GM15510 (cell line): Measurements from ENCODE around the gene NSMF.

Source experiments
- POLR2A ChIP-seq: IDR thresholded peaks from 3 replicates; pipeline ENCODE4 v1.6.1; 2011; ENCODE audit warnings: borderline replicate concordance; ENCODE audit not compliant: insufficient read length; ENCODE audit errors: extremely low read depth

NSMF gene

GRCh38 chr9:137427454-137428310 is 31.5 kb downstream of the NSMF start:
- TF ChIP-seq POLR2A: no peak

GRCh38 chr9:137426018-137426681 is 33.0 kb downstream of the NSMF start:
- TF ChIP-seq POLR2A: no peak

- TF ChIP-seq POLR2A: no peak
Observed at GRCh38 chr9:137423514-137424291, 35.4 kb downstream of the NSMF start.

- peak; percentile 73 for TF ChIP-seq POLR2A
Observed at GRCh38 chr9:137422604-137423513, 36.3 kb downstream of the NSMF start, which contains the start of the genes EXD3 and NOXA1. TSS of gene EXD3 (minus strand) at chr9:137423162. CDS start at chr9:137395357, 27,805 bp downstream. TSS of gene NOXA1 (plus strand) at chr9:137423393. CDS start at chr9:137423530, 137 bp downstream.

- TF ChIP-seq POLR2A: no peak
Observed at GRCh38 chr9:137421838-137422603, 37.1 kb downstream of the NSMF start.

- no peak for TF ChIP-seq POLR2A
Observed at GRCh38 chr9:137417161-137418021, 41.7 kb downstream of the NSMF start.

- no peak for TF ChIP-seq POLR2A
Observed at GRCh38 chr9:137416563-137417151, 42.5 kb downstream of the NSMF start.

- TF ChIP-seq POLR2A: no peak
Observed at GRCh38 chr9:137416006-137416562, 43.0 kb downstream of the NSMF start.

GRCh38 chr9:137415451-137415850 is 43.7 kb downstream of the NSMF start:
- TF ChIP-seq POLR2A: no peak

- TF ChIP-seq POLR2A: no peak
Observed at GRCh38 chr9:137412431-137412830, 46.7 kb downstream of the NSMF start.

- no peak for TF ChIP-seq POLR2A
Observed at GRCh38 chr9:137411645-137412380, 47.3 kb downstream of the NSMF start.
